ENCODE measurements around the gene ERCC2. TPM values are rescaled to one million over a fixed set of nuclear protein-coding genes. Genes with fewer than 3 reads are reported as not detected.

ERCC2 gene
- total RNA-seq, 2 donors from 2014 or later: 87.9 to 105 TPM

- no peak overlapping the region for H3K27ac Mint-ChIP-seq
Measured at GRCh38 chr19:45349126-45349415, 21.3 kb downstream of the ERCC2 start.

GRCh38 chr19:45348367-45349125 is 21.8 kb downstream of the ERCC2 start:
- no peak overlapping the region for H3K9ac ChIP-seq (ENCODE audit: extremely low read depth, low read length, poor library complexity, severe bottlenecking)
- TF ChIP-seq, protein P1, sequence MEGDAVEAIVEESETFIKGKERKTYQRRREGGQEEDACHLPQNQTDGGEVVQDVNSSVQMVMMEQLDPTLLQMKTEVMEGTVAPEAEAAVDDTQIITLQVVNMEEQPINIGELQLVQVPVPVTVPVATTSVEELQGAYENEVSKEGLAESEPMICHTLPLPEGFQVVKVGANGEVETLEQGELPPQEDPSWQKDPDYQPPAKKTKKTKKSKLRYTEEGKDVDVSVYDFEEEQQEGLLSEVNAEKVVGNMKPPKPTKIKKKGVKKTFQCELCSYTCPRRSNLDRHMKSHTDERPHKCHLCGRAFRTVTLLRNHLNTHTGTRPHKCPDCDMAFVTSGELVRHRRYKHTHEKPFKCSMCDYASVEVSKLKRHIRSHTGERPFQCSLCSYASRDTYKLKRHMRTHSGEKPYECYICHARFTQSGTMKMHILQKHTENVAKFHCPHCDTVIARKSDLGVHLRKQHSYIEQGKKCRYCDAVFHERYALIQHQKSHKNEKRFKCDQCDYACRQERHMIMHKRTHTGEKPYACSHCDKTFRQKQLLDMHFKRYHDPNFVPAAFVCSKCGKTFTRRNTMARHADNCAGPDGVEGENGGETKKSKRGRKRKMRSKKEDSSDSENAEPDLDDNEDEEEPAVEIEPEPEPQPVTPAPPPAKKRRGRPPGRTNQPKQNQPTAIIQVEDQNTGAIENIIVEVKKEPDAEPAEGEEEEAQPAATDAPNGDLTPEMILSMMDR (conservative IDR thresholded peaks at IDR 0.05): no peak
- no peak for DNase-seq
- peaks cover 26% of the 10 kb centered on the region for H3K36me3 ChIP-seq (ENCODE audit: control insufficient read depth, insufficient read depth, low read length)
- Mint-ChIP-seq H3K36me3 (ENCODE audit: low read depth) (peaks cover 23% of the 10 kb centered on the region), H3K27ac (no peak overlapping the region), H3K27me3 (ENCODE audit: insufficient read depth) (no peaks in the 10 kb centered on the region), H3K9me3 (no peaks in the 10 kb centered on the region), H3K4me1 (no peaks in the 10 kb centered on the region), H3K4me3 (no peak overlapping the region)
- no peaks in the 10 kb centered on the region for H3K27me3 ChIP-seq (ENCODE audit: control insufficient read depth, insufficient read depth, low read length, poor library complexity, severe bottlenecking)
- H3K27ac ChIP-seq (ENCODE audit: low read depth, low read length): no peak overlapping the region
- H3K4me1 ChIP-seq (ENCODE audit: control insufficient read depth, insufficient read depth, low read length): no peaks in the 10 kb centered on the region
- 95 to 98% methylated on average over 8 to 23 of the region's 23 CpGs for WGBS, 2 experiments (ENCODE audit: insufficient coverage in 1 of 2, insufficient read length in 1 of 2)
- H3K4me3 ChIP-seq (ENCODE audit: low read length): no peak overlapping the region
- no peaks in the 10 kb centered on the region for H3K9me3 ChIP-seq (ENCODE audit: control insufficient read depth, low read length)

More at GRCh38 chr19:45349126-45349415, 21.3 kb downstream of the ERCC2 start:
- DNase-seq: no peak
- Histone ChIP-seq H3K27me3 (ENCODE audit: control insufficient read depth, insufficient read depth, low read length, poor library complexity, severe bottlenecking) (no peaks in the 10 kb centered on the region), H3K4me1 (ENCODE audit: control insufficient read depth, insufficient read depth, low read length) (no peaks in the 10 kb centered on the region), H3K9ac (ENCODE audit: extremely low read depth, low read length, poor library complexity, severe bottlenecking) (no peak overlapping the region), H3K4me3 (ENCODE audit: low read length) (no peak overlapping the region), H3K36me3 (ENCODE audit: control insufficient read depth, insufficient read depth, low read length) (peaks cover 29% of the 10 kb centered on the region), H3K27ac (ENCODE audit: low read depth, low read length) (no peak overlapping the region), H3K9me3 (ENCODE audit: control insufficient read depth, low read length) (no peaks in the 10 kb centered on the region)
- TF ChIP-seq, protein P1 (conservative IDR thresholded peaks at IDR 0.05): no peak
- 94% methylated on average over 2 to 3 of the region's 3 CpGs for WGBS, 2 experiments (ENCODE audit: insufficient coverage in 1 of 2, insufficient read length in 1 of 2)
- no peaks in the 10 kb centered on the region for H3K27me3 Mint-ChIP-seq (ENCODE audit: insufficient read depth)
- H3K4me3 Mint-ChIP-seq: no peak overlapping the region
- peaks cover 28% of the 10 kb centered on the region for H3K36me3 Mint-ChIP-seq (ENCODE audit: low read depth)
- no peaks in the 10 kb centered on the region for H3K4me1 Mint-ChIP-seq
- no peaks in the 10 kb centered on the region for H3K9me3 Mint-ChIP-seq

GRCh38 chr19:45347570-45348366 is 22.6 kb downstream of the ERCC2 start:
- H3K9me3 Mint-ChIP-seq: no peaks in the 10 kb centered on the region
- Histone ChIP-seq H3K9me3 (ENCODE audit: control insufficient read depth, low read length) (no peaks in the 10 kb centered on the region), H3K36me3 (ENCODE audit: control insufficient read depth, insufficient read depth, low read length) (peaks cover 18% of the 10 kb centered on the region), H3K4me1 (ENCODE audit: control insufficient read depth, insufficient read depth, low read length) (no peaks in the 10 kb centered on the region), H3K27me3 (ENCODE audit: control insufficient read depth, insufficient read depth, low read length, poor library complexity, severe bottlenecking) (no peaks in the 10 kb centered on the region), H3K9ac (ENCODE audit: extremely low read depth, low read length, poor library complexity, severe bottlenecking) (no peak overlapping the region), H3K4me3 (ENCODE audit: low read length) (no peak overlapping the region), H3K27ac (ENCODE audit: low read depth, low read length) (no peak overlapping the region)
- DNase-seq: no peak
- H3K27me3 Mint-ChIP-seq (ENCODE audit: insufficient read depth): no peaks in the 10 kb centered on the region
- no peaks in the 10 kb centered on the region for H3K4me1 Mint-ChIP-seq
- 93 to 96% methylated on average over 17 to 25 of the region's 25 CpGs for WGBS, 2 experiments (ENCODE audit: insufficient coverage in 1 of 2, insufficient read length in 1 of 2)
- no peak overlapping the region for H3K4me3 Mint-ChIP-seq
- H3K27ac Mint-ChIP-seq: no peak overlapping the region
- TF ChIP-seq, protein P1 (conservative IDR thresholded peaks at IDR 0.05): no peak
- peaks cover 19% of the 10 kb centered on the region for H3K36me3 Mint-ChIP-seq (ENCODE audit: low read depth)
